H1 (cell line): Measurements from ENCODE around the gene UBAP1L. TPM values are rescaled to one million over a fixed set of nuclear protein-coding genes. Genes with fewer than 3 reads are reported as not detected.
"Not testable (repeated sequence)": the region's sequence is repeated elsewhere in the genome, so short reads cannot be mapped to it uniquely, and the experiment has no call there.

ENCODE experiments used
- CTCF ChIA-PET: fragments of 300-600 bp; sonication (Branson Sonifier 250); formaldehyde crosslinking; loops from one replicate; lab custom pipeline; 2021; ENCODE audit not compliant: partially characterized antibody; lab: Charles Lee
- POLR2A ChIA-PET: fragments of 300-600 bp; sonication (Branson Sonifier 250); formaldehyde crosslinking; loops from one replicate; lab custom pipeline; 2021; ENCODE audit warnings: inconsistent platforms; ENCODE audit not compliant: partially characterized antibody; lab: Charles Lee
- DNase-seq, 2 experiments: peaks; one replicate each; pipeline versions ENCODE4 v3.0.0 to v3.0.0-alpha.2; 2010 to 2022; ENCODE audit warnings: low spot score in 2 of 2, low read depth in 1 of 2, mixed read lengths in 1 of 2
- FAIRE-seq: peaks from 2 replicates; lab custom pipeline; 2011; peaks lifted over from hg19 to GRCh38; lab: Jason Lieb, UNC
- H2AFZ ChIP-seq: 2 replicates; pipeline ENCODE4 v1.8.1; 2012; ENCODE audit warnings: low read length, inconsistent platforms
- H2AK5ac ChIP-seq: 2 replicates; pipeline ENCODE4 v1.6.1; 2013; ENCODE audit warnings: low read depth, low read length
- H2BK120ac ChIP-seq: replicated peaks from 2 replicates; pipeline ENCODE3; 2013; ENCODE audit warnings: low read depth, low read length, inconsistent platforms
- H2BK12ac ChIP-seq: 2 replicates; pipeline ENCODE4 v1.6.1; 2013; ENCODE audit warnings: low read depth, low read length
- H2BK15ac ChIP-seq: 2 replicates; pipeline ENCODE4 v1.6.1; 2013; ENCODE audit warnings: low read length
- H2BK20ac ChIP-seq: 2 replicates; pipeline ENCODE4 v1.6.1; 2013; ENCODE audit warnings: low read length
- H2BK5ac ChIP-seq: 2 replicates; pipeline ENCODE4 v1.6.1; 2013; ENCODE audit warnings: low read depth, low read length
- H3K14ac ChIP-seq: 2 replicates; pipeline ENCODE4 v1.6.1; 2013; ENCODE audit warnings: inconsistent platforms; ENCODE audit not compliant: insufficient read length
- H3K18ac ChIP-seq: 2 replicates; pipeline ENCODE4 v1.6.1; 2013; ENCODE audit warnings: low read length; ENCODE audit errors: extremely low read depth
- H3K23ac ChIP-seq: 2 replicates; pipeline ENCODE4 v1.6.1; 2013; ENCODE audit warnings: inconsistent platforms; ENCODE audit not compliant: insufficient read length
- H3K23me2 ChIP-seq: 2 replicates; pipeline ENCODE4 v1.6.1; 2013; ENCODE audit warnings: low read depth, low read length
- H3K27ac ChIP-seq: 2 replicates; pipeline ENCODE4 v1.6.1; 2011; ENCODE audit warnings: low read depth, low read length, inconsistent platforms
- H3K27me3 ChIP-seq, 4 experiments: replicated peaks in 1 of 4; 1 replicate in 1 of 4; 2 replicates in 3 of 4; pipeline versions ENCODE4 v1.6.1 to v1.8.1; 2011 to 2013; ENCODE audit warnings: low read length in 3 of 4, mild to moderate bottlenecking in 3 of 4, inconsistent platforms in 2 of 4, mixed read lengths in 2 of 4, moderate library complexity in 1 of 4; ENCODE audit not compliant: control insufficient read depth in 3 of 4, insufficient read depth in 3 of 4; ENCODE audit errors: extremely low read depth in 1 of 4
- H3K36me3 ChIP-seq, 4 experiments: 2 replicates each; pipeline versions ENCODE4 v1.6.1 to v1.8.1; 2011 to 2013; ENCODE audit warnings: mild to moderate bottlenecking in 4 of 4, low read length in 3 of 4, moderate library complexity in 2 of 4, control low read depth in 1 of 4, inconsistent platforms in 1 of 4; ENCODE audit not compliant: insufficient read depth in 4 of 4, control insufficient read depth in 2 of 4
- H3K4ac ChIP-seq: replicated peaks from 2 replicates; pipeline ENCODE3; 2013; ENCODE audit warnings: low read length, low read depth, mixed read lengths, inconsistent platforms; ENCODE audit not compliant: insufficient read length
- H3K4me1 ChIP-seq, 4 experiments: replicated peaks in 1 of 4; 1 replicate in 1 of 4; 2 replicates in 3 of 4; pipeline versions ENCODE4 v1.6.1 to v1.8.1; 2011 to 2013; ENCODE audit warnings: low read length in 3 of 4, inconsistent platforms in 2 of 4, mixed read lengths in 1 of 4; ENCODE audit not compliant: insufficient read depth in 4 of 4, control insufficient read depth in 3 of 4
- H3K4me2 ChIP-seq, 2 experiments: 2 replicates each; pipeline versions ENCODE4 v1.6.1 to v1.8.1; 2011 to 2013; ENCODE audit warnings: low read depth in 2 of 2, low read length in 2 of 2, control low read depth in 1 of 2, inconsistent platforms in 1 of 2, mild to moderate bottlenecking in 1 of 2; ENCODE audit not compliant: insufficient read depth in 1 of 2
- H3K4me3 ChIP-seq, 4 experiments: fragments of 200-600, 300-600 bp in 1 of 4; sonication (generic), shearing (Covaris generic), sonication (Bioruptor Twin) in 1 of 4; 2 replicates each; pipeline versions ENCODE4 v1.5.1 to v1.8.1; 2011 to 2016; ENCODE audit warnings: low read length in 4 of 4, low read depth in 3 of 4, control low read depth in 2 of 4, inconsistent platforms in 2 of 4, mild to moderate bottlenecking in 2 of 4, mixed read lengths in 1 of 4, moderate library complexity in 1 of 4; ENCODE audit not compliant: insufficient read depth in 2 of 4; ENCODE audit errors: extremely low read depth in 1 of 4
- H3K56ac ChIP-seq: replicated peaks from 2 replicates; pipeline ENCODE3; 2013; ENCODE audit warnings: low read depth, mild to moderate bottlenecking, mixed read lengths, low read length, inconsistent platforms; ENCODE audit not compliant: insufficient read length
- H3K79me1 ChIP-seq: 2 replicates; pipeline ENCODE4 v1.6.1; 2013; ENCODE audit warnings: low read depth, low read length, control low read depth
- H3K79me2 ChIP-seq, 2 experiments: 2 replicates each; pipeline versions ENCODE4 v1.6.1 to v1.8.1; 2012 to 2013; ENCODE audit warnings: low read length in 2 of 2, mild to moderate bottlenecking in 2 of 2, inconsistent platforms in 1 of 2; ENCODE audit not compliant: insufficient read depth in 2 of 2, control insufficient read depth in 1 of 2
- H3K9ac ChIP-seq, 4 experiments: replicated peaks in 1 of 4; 1 replicate in 1 of 4; 2 replicates in 3 of 4; pipeline versions ENCODE4 v1.6.1 to v1.8.1; 2011 to 2013; ENCODE audit warnings: low read depth in 3 of 4, low read length in 3 of 4, control low read depth in 2 of 4, mild to moderate bottlenecking in 2 of 4, moderate library complexity in 2 of 4, inconsistent platforms in 1 of 4; ENCODE audit errors: extremely low read depth in 1 of 4
- H3K9me3 ChIP-seq, 2 experiments: 2 replicates each; pipeline versions ENCODE4 v1.6.1 to v1.8.1; 2012 to 2013; ENCODE audit warnings: mild to moderate bottlenecking in 2 of 2, moderate library complexity in 2 of 2, control low read depth in 1 of 2, inconsistent platforms in 1 of 2, low read depth in 1 of 2, low read length in 1 of 2, mixed read lengths in 1 of 2; ENCODE audit not compliant: insufficient read depth in 2 of 2
- H4K20me1 ChIP-seq, 2 experiments: replicated peaks in 1 of 2; 2 replicates each; pipeline versions ENCODE3 to v1.8.1; 2011 to 2013; ENCODE audit warnings: inconsistent platforms in 2 of 2, low read length in 2 of 2, mild to moderate bottlenecking in 1 of 2; ENCODE audit not compliant: insufficient read depth in 2 of 2, control insufficient read depth in 1 of 2
- H4K5ac ChIP-seq: 2 replicates; pipeline ENCODE4 v1.6.1; 2013; ENCODE audit warnings: low read length, low read depth, mixed read lengths, inconsistent platforms; ENCODE audit not compliant: insufficient read length
- H4K8ac ChIP-seq: 2 replicates; pipeline ENCODE4 v1.8.0; 2013; ENCODE audit warnings: mild to moderate bottlenecking, moderate library complexity, low read length, inconsistent platforms; ENCODE audit not compliant: insufficient read depth; ENCODE audit errors: extremely low read depth
- H4K91ac ChIP-seq: replicated peaks from 2 replicates; pipeline ENCODE3; 2013; ENCODE audit warnings: low read length, mixed read lengths, inconsistent platforms; ENCODE audit not compliant: insufficient read length
- WGBS, 2 experiments: shearing (Covaris generic) in 1 of 2; methylation state at CpG; one replicate each; pipeline versions ENCODE4 v1.1.6 to v1.1.7; 2013 to 2015; ENCODE audit warnings: low lambda C conversion rate in 2 of 2, mixed read lengths in 2 of 2, inconsistent platforms in 1 of 2, low coverage in 1 of 2, missing lambda C conversion rate in 1 of 2; ENCODE audit not compliant: insufficient replicate concordance in 2 of 2, insufficient coverage in 1 of 2, insufficient read length in 1 of 2; ENCODE audit errors: extremely low coverage in 1 of 2, missing lambda C conversion rate in 1 of 2; 5-methylcytosine and 5-hydroxymethylcytosine counted together
- polyA plus RNA-seq, 7 experiments: library from polyadenylated mRNA; depleted of rRNA in 3 of 7; stranded (reverse) in 5 of 7; unstranded in 2 of 7; fragments of >200 nt in 5 of 7; fragments of 200-250 nt in 2 of 7; gene quantifications; 1 replicate in 5 of 7; 2 replicates in 1 of 7; 4 replicates in 1 of 7; pipeline versions ENCODE4 v1.2.1 to v1.2.3, GENCODE V29; 2011 to 2013; ENCODE audit warnings: missing spikeins in 2 of 7, mixed read lengths in 2 of 7
- total RNA-seq: library from RNA; stranded (reverse); fragmentation: NEBNext Ultra II Directional; extraction: Animal tissue kit (Norgen Biotek cat#: 25700); gene quantifications from 2 replicates; pipeline ENCODE4 v1.2.1, GENCODE V29; 2021

UBAP1L gene
- total and polyA plus RNA-seq, 2 of the 8 experiments (the other 6 are each of a cell fraction or from before 2014, with no cell fraction given), result 0.67 to 1.7 TPM

DNA sequence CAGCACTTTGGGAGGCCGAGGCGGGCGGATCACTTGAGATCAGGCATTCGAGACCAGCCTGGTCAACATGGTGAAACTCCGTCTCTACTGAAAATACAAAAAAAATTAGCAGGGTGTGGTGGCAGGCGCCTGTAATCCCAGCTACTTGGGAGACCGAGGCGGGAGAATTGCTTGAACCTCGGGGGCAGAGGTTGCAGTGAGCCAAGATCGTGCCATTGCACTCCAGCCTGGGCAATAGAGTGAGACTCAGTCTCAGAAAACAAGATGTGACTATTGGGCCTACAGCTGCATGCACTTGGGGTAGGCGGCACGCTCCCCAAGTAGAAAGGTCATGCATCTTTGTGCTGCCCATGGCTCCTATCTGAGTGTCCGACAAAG is 21.2 kb downstream of the UBAP1L start:
- not testable (repeated sequence) for H3K14ac ChIP-seq, H4K8ac ChIP-seq, H3K9ac ChIP-seq, H3K18ac ChIP-seq, H3K79me2 ChIP-seq, H2BK15ac ChIP-seq, H3K23ac ChIP-seq, H3K79me1 ChIP-seq, H3K9me3 ChIP-seq, H3K23me2 ChIP-seq, H3K27me3 ChIP-seq, H2BK20ac ChIP-seq, H3K4me1 ChIP-seq, H3K4me3 ChIP-seq, H2AFZ ChIP-seq, H2BK120ac ChIP-seq, H2AK5ac ChIP-seq, H4K91ac ChIP-seq, H4K5ac ChIP-seq, FAIRE-seq, H2BK5ac ChIP-seq, DNase-seq, H4K20me1 ChIP-seq, H3K27ac ChIP-seq, H3K36me3 ChIP-seq, H3K56ac ChIP-seq, H3K4me2 ChIP-seq, H3K4ac ChIP-seq, H2BK12ac ChIP-seq
- CTCF ChIA-PET, result interaction anchor here (0.6 to 4.0 kb wide), 9 partner anchors 8 to 72 kb away, joined by 3 to 45 read pairs (median 11); partner anchors contain the start of genes KBTBD13 and RASL12
- POLR2A ChIA-PET, result interaction anchor here (1.4 to 3.4 kb wide), 3 partner anchors 9 to 26 kb away, joined by 4 to 16 read pairs (median 4); partner anchors contain the start of gene RASL12
- WGBS, 2 experiments, result 95% methylated on average over 8 of the region's 13 CpGs; no CpG with 5 or more reads in 1 of the 2 experiments
